GM21367 (cell line): ENCODE results near the gene THADA.

Experiments used
- ATAC-seq: cut with Tn5 transposase; IDR thresholded peaks from one replicate; pipeline ENCODE4 v1.9.1; 2021; ENCODE audit not compliant: unreplicated experiment

The THADA gene

DNA sequence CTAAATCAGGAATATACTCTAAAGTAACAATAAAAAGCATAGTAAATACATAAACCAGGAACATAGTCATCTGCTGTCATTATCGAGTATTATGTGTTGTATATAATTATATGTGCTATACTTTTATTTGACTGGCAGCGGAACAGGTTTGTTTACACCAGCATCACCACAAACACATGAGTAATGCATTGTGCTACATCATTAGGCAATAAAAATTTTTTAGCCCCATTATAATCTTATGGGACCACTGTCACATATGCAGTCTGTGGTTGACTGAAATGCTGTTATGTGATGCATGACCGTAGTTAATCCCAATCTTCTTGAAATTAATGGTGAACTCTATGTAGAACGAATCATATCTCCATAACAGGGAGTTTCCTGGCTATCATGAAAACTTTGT lies 232.7 kb downstream of the THADA start:
- ATAC-seq: no peak

DNA sequence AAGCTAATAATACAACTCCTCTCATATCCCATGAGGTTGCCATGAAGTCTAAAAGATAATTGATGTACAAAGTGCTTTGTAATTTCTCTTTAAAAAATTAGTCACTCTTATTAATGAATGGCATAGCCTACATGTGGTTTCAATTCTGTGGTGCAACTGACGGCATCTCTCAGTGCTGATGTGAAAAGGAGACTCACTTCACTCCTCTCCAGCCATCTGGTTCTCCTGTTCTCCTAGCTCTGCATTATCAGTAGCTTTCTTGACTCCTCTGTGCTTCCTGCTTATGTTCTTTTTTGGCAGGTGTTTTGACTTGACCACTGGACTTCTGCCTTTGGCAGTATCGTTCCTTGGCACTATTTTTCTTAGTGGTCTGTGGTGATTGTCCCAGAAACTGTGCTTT lies 234.6 kb downstream of the THADA start:
- no peak for ATAC-seq

DNA sequence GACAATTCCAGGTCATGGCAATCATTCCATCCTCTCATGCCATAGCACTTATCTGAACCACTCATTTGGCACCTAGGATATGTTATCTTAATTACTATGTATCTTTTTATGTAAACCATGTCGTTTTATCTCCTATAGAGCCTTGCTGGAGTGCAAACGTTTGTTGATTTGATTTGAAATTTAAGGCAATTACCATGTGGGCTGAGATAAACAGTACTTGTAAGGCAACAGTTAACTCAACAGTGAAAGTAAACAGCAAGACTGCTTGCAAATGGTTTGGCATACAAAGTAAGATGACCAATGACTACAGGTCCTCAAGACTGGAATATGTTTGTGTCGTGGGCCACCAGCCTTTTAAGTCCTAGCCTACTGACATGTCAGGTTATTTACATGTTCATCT lies 235.7 kb downstream of the THADA start:
- no peak for ATAC-seq

DNA sequence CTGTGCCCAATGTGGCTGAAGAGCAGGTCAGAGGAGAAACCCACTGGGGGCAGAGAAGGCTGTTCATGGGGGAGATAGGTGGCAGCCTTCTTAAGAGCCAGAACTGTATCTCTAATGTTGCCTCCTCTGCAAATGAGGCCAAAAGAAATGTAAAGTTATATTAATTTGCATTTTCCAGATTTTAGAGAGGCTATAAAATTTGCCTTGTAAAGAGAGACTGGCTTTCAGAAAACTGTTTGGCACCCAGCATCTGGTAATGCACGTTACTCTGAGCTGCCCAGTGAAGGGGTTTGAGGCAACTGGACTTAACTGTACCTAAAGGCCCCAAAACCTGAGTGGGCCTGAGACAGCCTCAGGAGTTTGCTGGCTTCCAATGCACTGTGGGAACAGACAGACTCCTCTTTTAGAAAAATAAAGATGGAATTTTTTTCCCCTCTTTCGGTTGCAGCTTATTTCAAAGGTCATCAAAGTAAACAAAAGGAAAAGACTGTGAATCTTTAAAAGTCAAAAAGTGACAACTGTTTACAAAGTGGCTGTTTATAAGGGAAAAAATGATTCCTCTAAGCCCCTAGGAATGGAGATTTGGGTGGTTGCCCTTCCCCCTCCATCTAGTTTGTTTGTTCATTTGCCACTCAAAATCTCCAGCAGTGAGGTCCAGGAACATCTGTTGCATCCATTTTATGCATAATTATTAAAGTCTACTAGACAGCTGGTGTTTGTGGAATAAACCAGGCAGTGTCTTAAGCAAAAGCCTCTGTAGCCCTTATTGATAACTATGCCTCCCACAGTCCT lies 237.2 kb downstream of the THADA start:
- no peak for ATAC-seq

DNA sequence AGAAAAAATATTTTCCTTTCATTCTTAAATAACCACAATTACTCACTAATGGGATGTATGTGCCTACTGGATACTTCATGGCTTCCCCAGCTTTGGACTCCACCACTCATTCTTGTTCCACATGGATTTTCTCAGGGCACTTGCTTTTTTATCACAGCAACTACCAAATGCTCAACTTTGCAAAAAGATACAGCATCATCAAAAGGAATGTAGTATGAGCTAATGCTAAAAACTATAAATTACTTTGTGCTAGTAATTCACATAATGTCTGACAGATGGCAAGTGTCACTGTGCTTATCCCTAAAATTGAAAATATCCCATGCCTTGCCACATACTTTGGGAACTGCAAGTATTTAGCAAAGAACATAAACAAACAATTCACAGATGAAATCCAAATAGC lies 239.1 kb downstream of the THADA start:
- no peak for ATAC-seq

DNA sequence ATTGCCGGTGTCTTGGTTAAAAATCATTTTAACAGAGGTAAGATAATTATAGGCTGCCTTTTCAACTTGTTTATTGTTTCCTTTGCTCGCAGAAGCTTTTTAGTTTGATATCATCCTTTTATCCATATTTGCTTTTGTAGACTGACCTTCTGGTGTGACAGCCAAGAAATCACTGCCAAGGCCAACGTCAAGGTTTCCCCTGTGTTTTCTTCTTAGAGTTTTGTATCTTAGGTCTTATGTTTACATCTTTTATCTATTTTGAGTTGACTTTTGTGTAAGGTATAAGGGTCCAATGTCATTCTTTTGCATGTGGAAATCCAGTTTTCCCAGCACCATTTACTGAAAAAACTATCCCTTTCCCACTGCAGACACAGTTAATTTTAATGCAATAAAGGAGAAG lies 240.4 kb downstream of the THADA start:
- ATAC-seq: no peak

DNA sequence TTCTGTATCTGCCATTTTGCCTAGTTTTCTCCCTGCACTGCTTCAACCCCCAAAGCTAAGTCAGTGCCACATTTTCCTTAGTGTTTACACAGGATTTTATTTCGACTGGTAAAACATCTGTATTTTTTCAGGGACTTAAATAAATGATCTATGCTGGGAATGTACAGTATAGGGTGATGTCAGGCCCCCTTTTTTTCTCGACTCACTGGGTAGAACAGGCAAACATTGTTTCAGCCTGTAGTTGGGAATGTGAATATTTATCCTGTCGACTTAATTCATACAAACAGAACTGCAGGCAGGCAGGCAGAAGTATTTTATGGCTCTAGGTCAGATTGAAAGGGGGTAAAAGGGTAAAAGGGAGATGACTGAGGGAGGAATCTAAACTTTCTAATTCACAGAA lies 245.9 kb downstream of the THADA start:
- no peak for ATAC-seq

DNA sequence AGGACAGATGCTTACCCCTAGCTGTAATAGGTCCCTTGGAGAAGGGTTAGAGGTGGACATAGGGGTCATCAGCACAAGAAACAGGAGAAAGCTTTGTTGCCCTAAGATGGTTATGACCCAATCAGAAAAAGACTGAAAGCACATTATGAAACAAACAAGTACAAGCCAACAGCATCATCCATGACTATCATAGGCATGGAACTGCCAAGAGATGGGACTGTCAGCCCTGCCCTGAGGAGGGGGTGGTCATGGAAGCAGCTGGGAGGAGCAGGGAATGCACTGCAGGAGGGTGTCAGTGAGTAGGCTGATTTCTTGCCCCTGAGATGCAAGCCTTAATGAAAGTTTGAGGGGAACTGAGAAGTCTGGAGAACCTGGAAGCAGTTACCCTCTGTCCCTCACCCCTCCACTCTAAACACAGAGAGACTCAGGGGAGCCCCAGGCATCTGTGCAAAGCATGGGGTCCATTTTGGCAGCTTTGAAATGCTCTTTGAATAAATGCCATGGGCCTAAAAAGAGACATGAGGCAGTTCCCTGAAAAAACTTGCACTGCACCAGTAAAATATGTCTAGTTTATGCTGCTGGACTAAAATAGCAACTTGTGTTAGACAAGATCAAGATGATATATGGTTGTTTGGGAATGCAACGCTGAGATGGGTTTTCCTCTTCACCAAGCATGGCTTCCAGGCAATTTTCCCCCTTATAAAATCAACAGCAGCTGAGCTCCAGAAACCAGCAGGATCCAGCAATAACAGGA lies 246.8 kb downstream of the THADA start:
- ATAC-seq: no peak

DNA sequence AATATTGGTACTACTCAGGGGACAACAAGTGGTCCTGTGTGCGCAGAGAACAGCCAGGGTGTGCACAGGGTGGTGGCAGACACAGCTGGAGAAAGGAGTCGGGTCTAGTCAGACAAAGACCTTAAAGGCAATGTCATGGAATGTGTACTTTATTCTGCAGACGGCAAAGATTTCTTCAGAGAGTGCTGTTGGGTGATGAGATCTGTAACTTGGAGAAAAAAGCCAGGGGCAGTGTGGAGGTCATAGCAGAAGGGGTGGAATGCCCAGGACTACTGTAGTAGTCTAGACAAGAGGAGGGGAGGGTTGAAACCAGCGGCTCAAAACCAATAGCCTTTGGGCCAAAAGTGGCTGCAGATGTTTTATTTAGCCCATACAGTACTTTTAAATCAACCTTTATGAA lies 248.1 kb downstream of the THADA start:
- no peak for ATAC-seq

DNA sequence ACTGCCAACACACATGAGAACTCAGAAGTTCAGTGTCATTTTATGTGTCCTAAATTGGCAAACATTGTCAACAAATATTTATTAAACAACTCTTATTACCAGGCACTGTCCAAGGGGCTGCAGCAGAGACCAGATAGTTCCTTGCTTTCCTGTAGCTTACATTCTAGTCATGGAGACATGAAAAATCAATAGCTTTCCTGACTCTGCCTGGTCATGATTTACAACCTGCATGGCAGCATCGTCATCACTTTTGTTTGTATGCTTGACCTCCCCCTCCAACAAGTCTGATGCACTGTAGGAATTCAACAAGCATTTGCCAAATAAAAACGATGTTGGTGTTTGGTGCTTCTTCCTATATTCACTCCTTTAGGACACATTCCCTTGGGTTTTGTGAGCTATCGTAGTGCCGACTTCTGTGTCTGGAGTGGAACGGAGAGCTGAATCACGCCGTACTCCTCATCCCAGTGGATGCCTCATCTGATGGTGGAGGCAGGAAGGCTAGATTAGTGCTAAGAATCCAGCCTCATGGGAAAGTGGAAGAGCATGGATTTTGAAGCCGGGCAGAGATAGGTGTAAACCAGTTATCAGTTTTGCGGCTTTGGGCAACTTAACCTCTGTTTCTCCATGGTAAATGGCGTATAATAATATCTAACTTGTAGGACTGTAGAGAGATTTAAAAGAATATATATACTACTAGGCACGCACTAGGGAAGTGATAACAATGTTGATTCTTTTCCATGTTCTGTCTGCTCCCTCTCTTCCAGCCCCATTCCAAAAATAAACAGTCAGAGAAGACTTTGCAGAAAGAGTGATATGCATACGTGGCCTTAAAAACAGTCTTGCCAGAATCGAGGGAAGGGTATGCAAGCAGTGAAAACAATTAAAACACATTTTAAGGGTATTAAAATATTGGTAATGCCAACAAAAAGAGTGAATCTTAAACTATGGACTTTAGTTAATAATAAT lies 249.0 kb downstream of the THADA start:
- no peak for ATAC-seq

DNA sequence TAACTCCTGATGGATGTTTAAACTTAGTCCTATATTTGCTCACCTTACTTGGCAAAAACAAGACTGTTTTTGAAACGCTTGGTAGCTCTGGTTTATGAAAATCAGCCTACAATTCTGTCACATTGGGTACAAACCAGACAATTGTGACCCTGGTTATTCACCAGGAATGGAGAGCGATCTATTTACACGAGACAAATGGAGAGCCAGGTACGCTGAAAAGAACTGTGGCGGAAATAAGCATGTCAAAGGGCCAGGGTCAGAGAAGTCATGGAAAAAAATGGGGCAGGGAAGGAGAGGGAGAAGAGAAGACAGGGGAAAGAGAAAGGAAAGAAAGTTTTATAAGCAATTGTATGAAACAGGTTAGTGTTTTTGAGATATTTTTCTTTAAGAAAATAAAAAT lies 250.0 kb downstream of the THADA start:
- no peak for ATAC-seq

DNA sequence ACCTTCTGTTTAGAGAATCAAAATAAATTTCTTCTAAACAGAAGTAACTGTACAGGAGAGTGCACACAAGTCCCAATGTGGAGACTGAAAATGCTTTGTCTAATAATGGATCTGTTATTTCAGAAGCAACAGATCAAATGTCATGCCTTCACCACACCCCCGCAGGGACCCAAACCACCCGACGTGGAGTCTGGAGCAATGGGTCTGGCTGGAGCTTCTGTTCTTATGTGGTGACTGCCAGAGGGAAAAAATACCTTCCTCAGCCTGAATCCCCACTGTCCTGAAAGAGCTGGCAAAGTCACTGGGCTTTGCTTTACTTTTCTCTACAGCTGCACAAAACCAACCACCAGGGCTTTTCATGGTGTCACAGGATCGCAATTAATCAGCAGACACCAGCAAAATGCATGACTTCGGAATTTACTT lies 250.4 kb downstream of the THADA start:
- no peak for ATAC-seq

DNA sequence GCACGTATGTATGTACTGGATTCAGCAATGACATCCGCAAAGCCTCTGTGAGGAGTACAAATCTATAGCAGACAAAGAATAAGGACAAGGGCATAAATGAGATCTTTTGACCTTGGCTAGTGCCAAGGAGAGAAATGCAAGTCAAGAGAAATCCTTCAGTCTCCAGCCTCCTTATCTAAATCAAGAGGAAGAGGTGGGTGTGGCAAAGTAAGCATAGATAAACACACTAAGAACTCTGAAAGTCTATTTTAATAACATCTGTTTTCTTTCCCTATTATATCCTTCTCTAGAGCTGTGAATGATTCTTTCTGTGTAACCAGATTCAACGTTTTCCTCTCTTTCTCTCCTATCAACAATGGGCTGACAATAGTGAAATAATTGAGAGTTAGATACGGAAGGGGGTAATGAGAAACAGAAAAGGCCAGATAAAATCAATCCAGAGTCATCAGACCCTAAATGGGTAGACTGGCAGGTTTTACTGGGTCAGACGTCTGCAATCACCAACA lies 250.9 kb downstream of the THADA start:
- no peak for ATAC-seq

DNA sequence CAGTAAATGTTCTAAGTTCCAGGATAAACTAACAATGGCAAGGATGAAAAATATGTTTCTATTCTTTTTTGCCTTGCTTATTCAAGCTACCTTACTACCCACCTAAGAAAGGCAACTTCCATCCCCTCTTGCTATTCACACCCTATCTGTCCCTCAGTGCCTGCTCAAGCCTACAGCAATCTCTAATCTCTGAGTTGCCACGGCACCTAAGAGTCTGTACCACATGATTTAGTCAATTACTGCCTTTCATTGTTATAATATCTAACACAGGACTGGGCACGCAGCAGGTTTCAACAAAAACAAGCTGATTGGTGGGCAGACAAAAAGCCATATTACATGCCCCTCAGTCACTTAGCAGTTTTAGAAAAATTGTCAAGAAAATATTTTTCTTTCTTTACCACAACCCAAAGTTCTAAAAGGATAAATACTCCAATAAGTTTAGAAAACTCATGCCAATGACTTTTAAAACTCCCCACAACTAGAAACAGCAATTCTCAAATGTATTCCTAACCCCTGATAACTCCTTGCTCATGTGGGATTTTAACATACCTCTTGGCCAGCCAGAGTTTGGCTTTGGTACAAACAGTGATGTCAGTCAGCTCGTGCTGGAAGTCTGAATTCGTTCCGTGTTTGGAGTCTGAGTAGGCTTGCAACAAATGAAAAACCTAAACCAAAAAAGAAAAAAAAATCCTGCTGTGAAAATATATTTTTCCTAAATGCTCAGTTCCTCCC lies 252.1 kb downstream of the THADA start:
- no peak for ATAC-seq

DNA sequence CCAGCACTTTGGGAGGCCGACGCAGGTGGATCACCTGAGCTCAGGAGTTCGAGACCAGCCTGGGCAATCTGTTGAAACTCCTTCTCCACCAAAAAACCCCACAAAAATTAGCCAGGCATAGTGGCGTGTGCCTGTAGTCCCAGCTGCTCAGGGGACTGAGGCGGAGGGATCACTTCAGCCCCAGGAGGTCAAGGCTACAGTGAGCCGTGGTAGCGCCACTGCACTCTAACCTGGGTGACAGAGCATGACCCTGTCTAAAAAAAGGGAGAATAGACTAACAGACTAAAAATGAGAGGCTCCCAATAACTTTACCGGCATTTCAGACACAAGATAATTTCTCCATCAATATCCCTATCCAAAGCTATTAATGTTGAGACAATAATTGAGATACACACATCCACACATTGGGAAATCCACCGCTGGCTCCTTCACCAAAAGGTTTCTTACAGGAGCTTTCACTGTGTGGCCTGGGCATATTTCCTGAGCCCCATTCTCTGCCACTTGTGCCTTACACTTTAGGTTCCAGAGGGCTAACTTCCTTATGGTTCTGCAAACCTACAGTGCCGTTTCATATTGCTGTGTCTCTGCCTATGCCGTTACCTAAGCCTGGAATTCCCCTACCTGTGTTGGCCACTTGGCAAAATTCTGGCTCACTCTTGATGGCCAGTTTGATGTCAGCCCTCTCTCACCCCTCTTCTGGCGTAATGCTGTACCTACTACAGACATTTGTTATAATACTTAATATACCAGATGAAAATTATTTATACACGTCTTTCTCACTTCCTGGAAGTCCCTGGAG lies 253.7 kb downstream of the THADA start:
- ATAC-seq: no peak

DNA sequence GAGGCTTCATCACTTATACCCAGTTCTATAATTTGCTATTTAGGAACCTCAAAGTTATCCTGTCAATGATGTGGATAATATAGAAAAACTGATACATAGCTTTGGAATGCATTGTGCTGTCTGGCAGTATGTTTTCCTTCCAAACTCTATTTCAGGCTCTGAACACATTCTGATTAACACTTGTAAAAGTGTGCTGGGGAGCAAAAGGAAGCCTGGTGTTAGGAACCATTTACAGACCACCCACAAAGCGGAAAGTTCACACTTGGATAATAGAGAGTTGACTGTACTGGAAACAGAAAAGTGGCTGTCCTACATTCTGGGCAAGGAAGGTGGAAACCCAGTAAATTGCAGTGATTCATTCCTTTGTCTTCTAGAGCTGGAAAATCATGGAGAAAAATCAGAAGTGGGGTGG lies 254.9 kb downstream of the THADA start:
- no peak for ATAC-seq

DNA sequence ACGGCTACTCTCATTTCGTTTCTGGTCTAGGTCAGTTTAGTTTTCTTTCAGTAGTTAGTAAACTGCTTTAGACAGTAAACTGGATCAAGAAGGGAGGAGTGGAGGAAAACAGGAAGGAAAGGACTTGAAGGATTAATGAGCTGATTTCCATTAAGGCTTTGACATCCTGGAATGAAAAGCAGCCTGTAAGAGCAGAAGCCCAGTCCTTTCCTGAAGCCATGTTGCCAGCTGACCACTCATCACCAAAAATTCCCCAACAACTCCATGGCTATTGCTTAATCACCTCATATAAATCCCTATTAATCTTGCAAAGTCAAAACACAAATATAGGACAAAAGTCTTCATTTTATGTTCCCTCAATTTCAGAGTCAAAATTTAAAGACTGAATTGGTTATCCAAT lies 255.8 kb downstream of the THADA start:
- no peak for ATAC-seq

DNA sequence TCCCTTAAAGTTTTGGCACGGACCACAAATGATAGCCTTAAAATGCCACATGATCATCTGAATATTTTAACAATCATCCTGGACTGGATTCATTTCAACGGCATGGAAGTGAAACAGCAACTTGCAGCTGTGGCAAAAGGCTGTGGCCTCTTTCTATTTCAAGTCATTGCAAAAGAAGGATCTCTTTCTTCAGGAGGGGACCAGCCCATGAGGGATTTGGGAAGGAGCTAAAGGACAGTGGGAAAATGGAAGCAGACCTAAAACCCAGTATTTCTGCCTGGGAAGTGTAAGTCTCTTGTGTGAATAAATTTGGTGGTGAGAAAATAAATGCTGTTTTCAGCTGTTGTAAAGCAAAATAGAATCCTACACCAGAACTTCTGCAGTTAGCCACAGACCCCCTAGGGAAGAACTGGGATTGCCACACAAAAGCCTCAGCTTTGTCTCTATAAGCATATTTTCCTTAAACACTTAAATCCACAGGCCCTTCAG lies 262.1 kb downstream of the THADA start:
- ATAC-seq: no peak

DNA sequence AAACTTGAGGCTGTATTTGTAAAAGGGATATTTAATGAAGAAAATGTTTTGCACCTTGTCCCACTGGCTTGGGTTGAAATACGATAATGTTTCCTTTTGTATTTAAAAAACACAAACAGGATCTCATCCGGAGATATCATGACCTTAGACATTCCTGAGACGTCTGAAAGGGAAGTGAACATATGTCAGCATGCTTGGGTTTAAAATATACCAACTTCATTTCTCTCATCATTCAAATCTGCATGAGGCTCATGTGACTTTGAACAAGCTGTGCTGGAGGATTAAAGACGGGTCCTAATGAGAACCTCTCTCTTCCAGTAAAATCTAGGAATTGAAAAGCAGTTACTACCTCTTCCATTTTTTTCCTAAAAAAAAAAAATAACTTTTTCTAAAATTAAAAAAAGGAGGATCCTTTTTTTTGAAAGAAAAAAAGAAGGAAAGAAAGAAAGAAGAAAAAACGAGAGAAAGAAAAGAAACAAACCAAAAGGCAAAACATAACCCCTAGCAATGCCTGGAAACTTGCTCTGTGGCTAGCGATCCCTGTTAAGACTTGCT lies 262.7 kb downstream of the THADA start:
- ATAC-seq: no peak
